Measurements from ENCODE around the gene AICDA.

Gene AICDA

GRCh38 chr12:8563356-8563755, 49.3 kb downstream of the AICDA start:
- no peaks in the 10 kb centered on the region; the same call in 1 of the 2 replicates for H3K9me3 ChIP-seq (ENCODE audit: insufficient read depth, low read length)
- no peaks in the 10 kb centered on the region for H3K36me3 ChIP-seq (ENCODE audit: low read length)
- no peak overlapping the region for H3K4me3 ChIP-seq (ENCODE audit: insufficient read depth, low read length, poor library complexity, severe bottlenecking)
- H3K4me2 ChIP-seq (ENCODE audit: low read depth, low read length, poor library complexity, severe bottlenecking), result no peak overlapping the region
- no peak overlapping the region for H3K27ac ChIP-seq (ENCODE audit: low read depth, low read length)
- H4K20me1 ChIP-seq (ENCODE audit: low read depth, low read length), result no peaks in the 10 kb centered on the region
- H3F3A ChIP-seq (ENCODE audit: insufficient read depth), result no peaks in the 10 kb centered on the region
- no peaks in the 10 kb centered on the region for H3K9me2 ChIP-seq (replicated peaks; ENCODE audit: insufficient read depth, low read length)
- H3K79me2 ChIP-seq (ENCODE audit: insufficient read depth, low read length), result no peaks in the 10 kb centered on the region
- H2AFZ ChIP-seq (ENCODE audit: low read depth, low read length, severe bottlenecking), result no peak overlapping the region
- no peak overlapping the region for H3K9ac ChIP-seq (ENCODE audit: low read length)
- no peak for TF ChIP-seq EZH2phosphoT487 (conservative IDR thresholded peaks at IDR 0.05; ENCODE audit: low read length)
- no peak for TF ChIP-seq CTCF (IDR thresholded peaks at IDR 0.05; ENCODE audit: insufficient read depth, low read length, poor library complexity, severe bottlenecking)
- H3K27me3 ChIP-seq (ENCODE audit: low read length), result no peaks in the 10 kb centered on the region

DNA sequence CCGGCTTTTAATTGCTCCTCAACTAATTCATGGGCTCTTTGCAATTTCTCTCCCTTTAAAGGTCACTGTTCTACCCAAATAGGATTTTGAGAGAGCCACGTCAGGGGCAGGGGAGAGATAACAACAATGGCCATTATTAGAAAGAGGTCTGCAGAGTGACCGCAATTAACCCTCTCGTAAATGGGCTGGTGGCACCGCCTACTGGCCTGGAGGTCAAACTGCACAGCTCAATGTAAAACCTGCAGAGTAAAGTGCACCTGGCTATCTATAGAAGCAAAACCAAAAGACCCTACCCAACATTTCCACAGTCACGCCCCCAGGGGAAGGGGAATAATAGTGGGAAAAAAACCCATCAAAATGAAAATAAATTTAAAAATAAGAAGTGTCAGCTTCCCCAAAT, 50.3 kb downstream of the AICDA start:
- H3K36me3 ChIP-seq (ENCODE audit: low read length), result no peaks in the 10 kb centered on the region
- no peak overlapping the region for H3K4me3 ChIP-seq (ENCODE audit: insufficient read depth, low read length, poor library complexity, severe bottlenecking)
- no peak overlapping the region for H3K27ac ChIP-seq (ENCODE audit: low read depth, low read length)
- H3K79me2 ChIP-seq (ENCODE audit: insufficient read depth, low read length), result no peaks in the 10 kb centered on the region
- H3K9ac ChIP-seq (ENCODE audit: low read length), result no peak overlapping the region
- no peak overlapping the region for H2AFZ ChIP-seq (ENCODE audit: low read depth, low read length, severe bottlenecking)
- no peak for TF ChIP-seq EZH2phosphoT487 (conservative IDR thresholded peaks at IDR 0.05; ENCODE audit: low read length)
- TF ChIP-seq CTCF (IDR thresholded peaks at IDR 0.05; ENCODE audit: insufficient read depth, low read length, poor library complexity, severe bottlenecking), result no peak
- no peak overlapping the region for H3K4me2 ChIP-seq (ENCODE audit: low read depth, low read length, poor library complexity, severe bottlenecking)
- no peaks in the 10 kb centered on the region for H4K20me1 ChIP-seq (ENCODE audit: low read depth, low read length)
- no peaks in the 10 kb centered on the region; the same call in 1 of the 2 replicates for H3K9me3 ChIP-seq (ENCODE audit: insufficient read depth, low read length)
- no peaks in the 10 kb centered on the region for H3K27me3 ChIP-seq (ENCODE audit: low read length)
- no peaks in the 10 kb centered on the region for H3K9me2 ChIP-seq (replicated peaks; ENCODE audit: insufficient read depth, low read length)
- H3F3A ChIP-seq (ENCODE audit: insufficient read depth), result no peaks in the 10 kb centered on the region

- H3K27ac ChIP-seq (ENCODE audit: low read depth, low read length), result no peak overlapping the region
- no peaks in the 10 kb centered on the region for H3K9me2 ChIP-seq (replicated peaks; ENCODE audit: insufficient read depth, low read length)
- no peak overlapping the region for H2AFZ ChIP-seq (ENCODE audit: low read depth, low read length, severe bottlenecking)
- H4K20me1 ChIP-seq (ENCODE audit: low read depth, low read length), result no peaks in the 10 kb centered on the region
- no peak overlapping the region for H3K4me3 ChIP-seq (ENCODE audit: insufficient read depth, low read length, poor library complexity, severe bottlenecking)
- no peak overlapping the region for H3K4me2 ChIP-seq (ENCODE audit: low read depth, low read length, poor library complexity, severe bottlenecking)
- TF ChIP-seq EZH2phosphoT487 (conservative IDR thresholded peaks at IDR 0.05; ENCODE audit: low read length), result no peak
- no peak overlapping the region for H3K9ac ChIP-seq (ENCODE audit: low read length)
- no peaks in the 10 kb centered on the region for H3K36me3 ChIP-seq (ENCODE audit: low read length)
- no peaks in the 10 kb centered on the region for H3K9me3 ChIP-seq (ENCODE audit: insufficient read depth, low read length)
- no peaks in the 10 kb centered on the region for H3F3A ChIP-seq (ENCODE audit: insufficient read depth)
- no peaks in the 10 kb centered on the region for H3K27me3 ChIP-seq (ENCODE audit: low read length)
- H3K79me2 ChIP-seq (ENCODE audit: insufficient read depth, low read length), result no peaks in the 10 kb centered on the region
Observed at GRCh38 chr12:8561011-8561410, 51.6 kb downstream of the AICDA start.

GRCh38 chr12:8559676-8560075, 53.0 kb downstream of the AICDA start:
- Histone ChIP-seq H3K27ac (ENCODE audit: low read depth, low read length) (no peak overlapping the region), H3K9ac (ENCODE audit: low read length) (no peak overlapping the region), H3K4me2 (ENCODE audit: low read depth, low read length, poor library complexity, severe bottlenecking) (no peak overlapping the region), H4K20me1 (ENCODE audit: low read depth, low read length) (no peaks in the 10 kb centered on the region), H3K27me3 (ENCODE audit: low read length) (no peaks in the 10 kb centered on the region), H3F3A (ENCODE audit: insufficient read depth) (no peaks in the 10 kb centered on the region), H3K4me3 (ENCODE audit: insufficient read depth, low read length, poor library complexity, severe bottlenecking) (no peak overlapping the region), H3K9me3 (ENCODE audit: insufficient read depth, low read length) (no peaks in the 10 kb centered on the region), H2AFZ (ENCODE audit: low read depth, low read length, severe bottlenecking) (no peak overlapping the region), H3K36me3 (ENCODE audit: low read length) (no peaks in the 10 kb centered on the region), H3K79me2 (ENCODE audit: insufficient read depth, low read length) (no peaks in the 10 kb centered on the region), H3K9me2 (replicated peaks; ENCODE audit: insufficient read depth, low read length) (no peaks in the 10 kb centered on the region)
- TF ChIP-seq CTCF (IDR thresholded peaks at IDR 0.05; ENCODE audit: insufficient read depth, low read length, poor library complexity, severe bottlenecking) (no peak), EZH2phosphoT487 (conservative IDR thresholded peaks at IDR 0.05; ENCODE audit: low read length) (no peak)

Data from SU-DHL-6 (cell line).